PC-9 (cell line): ENCODE measurements around the gene SERTM1.

Source experiments
- EZH2 ChIP-seq: fragments of 200-600 bp; sonication (generic); IDR thresholded peaks from 2 replicates; pipeline ENCODE4 v1.8.0; 2017; ENCODE audit warnings: antibody characterized with exemption, low read depth
- TF ChIP-seq, protein P1 (sequence below): fragments of 200-600 bp; sonication (generic); conservative IDR thresholded peaks from 2 replicates; pipeline ENCODE4 v1.6.1; 2017; ENCODE audit warnings: mixed run types, antibody characterized with exemption, mild to moderate bottlenecking, moderate library complexity

DNA sequence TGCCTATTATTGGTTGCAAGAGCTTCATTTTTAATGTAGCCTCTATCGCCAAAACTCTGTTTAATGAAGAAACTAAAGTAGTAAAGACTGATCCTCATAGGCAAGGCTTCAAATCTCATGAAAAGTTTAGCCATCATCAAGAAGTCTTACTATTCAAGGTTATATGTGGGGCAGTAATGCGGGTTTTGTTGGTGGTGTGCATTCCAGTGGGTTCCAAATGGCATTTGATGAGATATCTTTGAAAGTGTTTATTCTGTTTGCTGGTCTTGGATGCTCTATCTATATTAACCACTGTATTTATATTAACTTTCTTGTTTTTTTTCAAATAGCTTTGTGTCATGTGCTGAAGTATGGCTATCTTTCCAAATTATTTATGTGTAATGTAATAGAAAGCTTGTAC, 72.2 kb downstream of the SERTM1 start:
- TF ChIP-seq, protein P1, sequence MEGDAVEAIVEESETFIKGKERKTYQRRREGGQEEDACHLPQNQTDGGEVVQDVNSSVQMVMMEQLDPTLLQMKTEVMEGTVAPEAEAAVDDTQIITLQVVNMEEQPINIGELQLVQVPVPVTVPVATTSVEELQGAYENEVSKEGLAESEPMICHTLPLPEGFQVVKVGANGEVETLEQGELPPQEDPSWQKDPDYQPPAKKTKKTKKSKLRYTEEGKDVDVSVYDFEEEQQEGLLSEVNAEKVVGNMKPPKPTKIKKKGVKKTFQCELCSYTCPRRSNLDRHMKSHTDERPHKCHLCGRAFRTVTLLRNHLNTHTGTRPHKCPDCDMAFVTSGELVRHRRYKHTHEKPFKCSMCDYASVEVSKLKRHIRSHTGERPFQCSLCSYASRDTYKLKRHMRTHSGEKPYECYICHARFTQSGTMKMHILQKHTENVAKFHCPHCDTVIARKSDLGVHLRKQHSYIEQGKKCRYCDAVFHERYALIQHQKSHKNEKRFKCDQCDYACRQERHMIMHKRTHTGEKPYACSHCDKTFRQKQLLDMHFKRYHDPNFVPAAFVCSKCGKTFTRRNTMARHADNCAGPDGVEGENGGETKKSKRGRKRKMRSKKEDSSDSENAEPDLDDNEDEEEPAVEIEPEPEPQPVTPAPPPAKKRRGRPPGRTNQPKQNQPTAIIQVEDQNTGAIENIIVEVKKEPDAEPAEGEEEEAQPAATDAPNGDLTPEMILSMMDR = no peak
- TF ChIP-seq EZH2 = no peak
